Stimulated activated CD4-positive, alpha-beta T cell treated with anti-CD3 and anti-CD28 coated beads, TNF-alpha, amount 100 ng/mL, for 1 hour (primary cell): ENCODE data around the gene SNAI3.
A peak's percentile ranks its signal among the peaks of the same experiment; 100 is the strongest.

Experiments used
- DNase-seq, 3 donors: peaks; one replicate each; pipeline ENCODE4 v3.0.0-alpha.2; 2020; ENCODE audit warnings: low read depth in 3 of 3, low spot score in 1 of 3

SNAI3 gene

GRCh38 chr16:88636488-88637265 lies 49.6 kb downstream of the SNAI3 start:
- DNase-seq, result no peak

GRCh38 chr16:88635671-88636319 lies 50.5 kb downstream of the SNAI3 start:
- no peak for DNase-seq

DNA sequence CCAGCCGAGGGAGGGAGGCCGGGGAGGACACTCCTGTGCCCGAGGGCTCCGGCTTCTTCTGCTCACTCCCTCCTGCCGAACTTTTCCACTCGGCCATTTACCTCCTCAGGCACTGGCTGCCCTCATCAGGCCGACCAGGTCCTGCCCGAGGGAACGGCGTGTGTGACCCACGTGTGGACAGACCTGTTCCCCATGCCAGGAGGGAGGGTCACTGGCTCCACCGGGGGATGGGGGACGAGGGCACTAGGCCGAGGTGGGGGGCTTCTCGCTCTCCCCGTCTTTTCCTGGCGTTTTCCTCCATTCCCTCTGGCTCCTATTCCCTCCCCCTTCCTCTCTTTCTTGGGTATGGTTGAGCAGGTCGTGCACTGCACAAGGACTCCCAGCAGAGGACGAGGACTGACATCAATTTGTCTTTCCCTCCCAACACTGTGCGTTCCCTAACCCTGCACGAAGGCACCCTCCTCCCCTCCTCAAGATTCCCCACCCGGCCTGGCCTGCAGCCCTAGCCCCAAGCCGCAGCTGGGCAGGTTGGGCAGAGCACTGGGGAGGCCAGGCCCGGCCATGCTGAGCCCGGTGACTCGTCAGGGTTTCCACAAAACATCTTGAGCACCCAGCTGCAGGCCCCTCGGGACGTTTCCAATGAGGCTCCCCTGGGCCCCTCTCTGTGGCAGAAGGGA lies 51.2 kb downstream of the SNAI3 start:
- no peak for DNase-seq

GRCh38 chr16:88634141-88634993 lies 51.9 kb downstream of the SNAI3 start:
- peak in 1 of 3 donors; percentile 13 for DNase-seq

- DNase-seq, result no peak
Measured at GRCh38 chr16:88633684-88634140, 52.6 kb downstream of the SNAI3 start.

- no peak for DNase-seq
Measured at GRCh38 chr16:88632587-88632930, 53.7 kb downstream of the SNAI3 start.

GRCh38 chr16:88631920-88632586 lies 54.3 kb downstream of the SNAI3 start:
- no peak for DNase-seq

DNA sequence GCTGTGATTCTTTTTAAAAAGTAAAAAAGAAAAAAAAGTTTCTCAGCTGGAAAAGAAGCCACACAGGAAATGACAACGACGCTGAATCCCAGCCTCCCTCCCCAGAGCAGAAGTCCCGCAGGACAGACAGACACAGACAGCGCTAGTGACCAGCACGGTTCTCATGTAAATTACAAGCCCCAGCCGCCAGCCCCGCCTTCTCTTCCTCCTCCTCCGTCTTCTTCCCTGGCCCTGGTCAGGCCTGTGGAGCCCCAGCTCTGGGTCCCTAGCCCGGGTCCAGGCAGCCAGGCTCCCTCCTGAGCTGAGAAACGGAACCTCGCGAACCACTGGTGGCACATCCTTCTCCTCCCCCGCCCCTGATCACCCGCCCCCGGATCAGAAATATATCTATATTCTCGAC lies 54.9 kb downstream of the SNAI3 start:
- no peak for DNase-seq

DNA sequence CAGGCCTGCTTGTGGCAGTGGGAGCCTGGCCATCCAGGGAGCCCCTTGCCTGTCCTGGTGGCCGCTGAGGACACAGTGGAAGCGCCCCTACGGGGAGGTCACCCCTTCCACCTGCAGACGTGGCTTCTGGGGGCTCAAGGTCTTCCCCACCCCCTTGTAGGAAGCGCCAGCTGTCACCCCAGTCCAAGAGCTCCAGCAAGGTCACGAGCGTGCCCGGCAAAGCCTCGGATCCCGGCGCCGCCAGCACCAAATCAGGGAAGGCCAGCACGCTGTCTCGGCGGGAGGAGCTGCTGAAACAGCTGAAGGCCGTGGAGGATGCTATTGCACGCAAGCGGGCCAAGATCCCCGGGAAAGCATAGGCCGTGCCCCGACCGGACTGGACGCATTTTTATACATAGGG lies 55.4 kb downstream of the SNAI3 start:
- DNase-seq, result no peak

DNA sequence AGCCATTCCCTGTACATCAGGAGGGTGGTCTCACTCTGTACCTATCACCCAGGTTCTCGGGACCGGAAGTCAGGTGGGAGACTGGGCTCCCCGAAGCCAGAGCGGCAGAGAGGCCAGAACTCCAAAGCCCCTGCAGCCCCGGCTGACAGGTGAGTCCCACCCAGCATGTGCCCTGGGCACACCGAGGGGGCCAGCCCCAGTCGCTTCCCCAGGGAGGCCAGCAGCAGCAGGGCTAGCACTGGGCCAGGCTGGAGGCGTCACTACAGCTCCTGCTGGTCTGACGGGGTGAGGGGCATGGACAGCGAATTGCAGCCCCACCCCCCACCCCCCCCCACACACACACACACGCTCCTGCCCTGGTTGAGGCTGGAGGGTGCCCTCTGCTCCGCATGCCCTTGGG lies 55.9 kb downstream of the SNAI3 start:
- no peak for DNase-seq

DNA sequence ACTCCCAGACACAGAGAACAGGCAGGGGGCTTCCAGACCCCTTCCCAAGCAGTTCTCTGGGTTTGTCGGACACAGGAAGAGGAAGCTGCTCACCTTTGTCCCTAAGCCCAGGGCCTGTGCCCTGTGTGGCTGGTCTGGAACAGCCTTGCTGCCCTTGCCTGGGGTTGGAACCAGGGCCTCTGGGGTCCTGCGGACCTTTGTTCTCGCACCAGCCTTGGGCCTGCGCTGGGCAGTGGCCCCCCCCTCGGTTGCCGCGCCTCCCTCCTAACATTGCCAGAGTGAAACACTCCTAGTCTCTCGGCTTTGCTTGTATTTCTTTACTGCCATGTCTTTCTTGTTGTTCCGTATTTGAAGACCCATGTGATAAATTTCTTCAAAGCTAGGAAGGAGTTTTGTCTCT lies 56.5 kb downstream of the SNAI3 start:
- DNase-seq, result no peak

DNA sequence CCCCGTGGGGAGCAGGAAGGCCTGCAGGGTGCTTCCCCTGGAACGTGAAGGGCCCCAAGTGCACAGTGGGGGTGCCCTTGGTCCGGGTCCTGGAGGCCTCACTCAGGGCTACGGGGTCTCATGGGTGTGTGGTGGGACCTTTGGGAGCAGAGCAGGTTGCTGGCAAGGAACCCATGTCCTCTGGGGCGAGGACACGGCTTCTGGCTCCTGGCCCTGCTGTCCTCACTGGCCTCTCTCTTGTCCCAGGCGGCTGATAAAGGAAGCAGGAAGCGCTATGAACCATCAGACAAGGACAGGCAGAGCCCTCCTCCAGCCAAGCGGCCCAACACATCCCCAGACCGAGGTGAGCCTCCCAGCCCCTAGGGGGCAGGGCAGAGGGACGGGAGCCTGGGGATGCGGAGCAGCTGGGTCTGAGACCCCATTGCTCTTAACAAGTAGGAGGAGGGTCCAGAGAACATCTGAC lies 57.8 kb downstream of the SNAI3 start:
- no peak for DNase-seq
